Panc1 (cell line): ENCODE measurements around the gene KCNQ1. TPM values are rescaled to one million over a fixed set of nuclear protein-coding genes. Genes with fewer than 3 reads are reported as not detected.
"Not testable (repeated sequence)": the region's sequence is repeated elsewhere in the genome, so short reads cannot be mapped to it uniquely, and the experiment has no call there.

ENCODE experiments used
- ATAC-seq: fragments of 200-7000 bp; cut with Tn5 transposase; 2 replicates; pipeline ENCODE4 v1.9.1; 2020; ENCODE audit warnings: mild to moderate bottlenecking, moderate library complexity
- BruUV-seq: library from RNA; stranded (reverse); fragments of 400-500 nt; replicated peaks from 2 replicates; lab custom pipeline; 2021; lab: Mats Ljungman, UMichigan
- CTCF ChIA-PET: fragments of 300-600 bp; sonication (Branson Sonifier 250); formaldehyde crosslinking; loops from one replicate; lab custom pipeline; 2022; ENCODE audit warnings: antibody characterized with exemption; lab: Charles Lee
- POLR2A ChIA-PET: fragments of 300-600 bp; sonication (Branson Sonifier 250); formaldehyde crosslinking; loops from one replicate; lab custom pipeline; 2022; ENCODE audit warnings: antibody characterized with exemption; lab: Charles Lee
- DNase-seq: peaks from one replicate; pipeline ENCODE4 v3.0.0-alpha.2; 2010; ENCODE audit warnings: low read depth, low spot score
- H3K27ac ChIP-seq: 2 replicates; pipeline ENCODE4 v1.5.1; 2011; ENCODE audit warnings: mild to moderate bottlenecking, low read length, inconsistent platforms
- H3K27me3 ChIP-seq: fragments of 200-500 bp; sonication (Bioruptor generic); 2 replicates; pipeline ENCODE4 v1.6.0; 2014; ENCODE audit warnings: low read length, inconsistent platforms; ENCODE audit not compliant: control insufficient read depth, insufficient read depth
- H3K36me3 ChIP-seq: fragments of 200-500 bp; sonication (Bioruptor generic); 2 replicates; pipeline ENCODE4 v1.5.1; 2014; ENCODE audit warnings: inconsistent platforms, mild to moderate bottlenecking, low read length, moderate library complexity; ENCODE audit not compliant: control insufficient read depth, insufficient read depth
- H3K4me1 ChIP-seq: 2 replicates; pipeline ENCODE4 v1.5.1; 2011; ENCODE audit warnings: inconsistent platforms, mild to moderate bottlenecking, low read length, moderate library complexity; ENCODE audit not compliant: control insufficient read depth, insufficient read depth
- H3K4me3 ChIP-seq, 2 experiments: 2 replicates each; pipeline ENCODE4 v1.5.1; 2011 to 2012; ENCODE audit warnings: low read depth in 2 of 2, low read length in 2 of 2, mild to moderate bottlenecking in 2 of 2, inconsistent platforms in 1 of 2, moderate library complexity in 1 of 2
- H3K9me3 ChIP-seq: fragments of 200-500 bp; sonication (Bioruptor generic); 2 replicates; pipeline ENCODE4 v1.5.1; 2014; ENCODE audit warnings: low read depth, mild to moderate bottlenecking, inconsistent platforms, low read length, moderate library complexity; ENCODE audit not compliant: control insufficient read depth, insufficient read depth
- CTCF ChIP-seq: fragments of 450-650 bp; IDR thresholded peaks from 2 replicates; pipeline ENCODE4 v1.5.1; 2017; ENCODE audit warnings: mild to moderate bottlenecking
- POLR2AphosphoS5 ChIP-seq: IDR thresholded peaks from 2 replicates; pipeline ENCODE4 v1.6.1; 2012; ENCODE audit warnings: mild to moderate bottlenecking, low read depth, low read length, moderate library complexity
- REST ChIP-seq, 2 experiments: IDR thresholded peaks; 2 replicates each; pipeline ENCODE4 v1.6.1; 2011 to 2012; ENCODE audit warnings: low read depth in 2 of 2, control low read depth in 1 of 2, low read length in 1 of 2, mild to moderate bottlenecking in 1 of 2, moderate library complexity in 1 of 2; ENCODE audit not compliant: insufficient read depth in 1 of 2
- SIN3A ChIP-seq: IDR thresholded peaks from 2 replicates; pipeline ENCODE4 v1.6.1; 2012; ENCODE audit warnings: low read depth, mild to moderate bottlenecking, low read length, moderate library complexity, borderline replicate concordance; ENCODE audit not compliant: insufficient read depth
- TCF7L2 ChIP-seq: IDR thresholded peaks from 2 replicates; pipeline ENCODE4 v1.6.1; 2011; ENCODE audit warnings: mild to moderate bottlenecking, low read depth, low read length, inconsistent platforms
- in situ Hi-C: cut with HindIII; loops from 2 replicates; pipeline ENCODE4 v1.10.0; 2016; ENCODE audit warnings: low sequenced_read_pairs, low pct_unique_long_range_greater_than_20kb
- intact Hi-C: fragments of 100-400 bp; cut with micrococcal nuclease; formaldehyde crosslinking; loops from one replicate; pipeline ENCODE4 v1.10.0; 2022; ENCODE audit not compliant: unreplicated experiment
- total RNA-seq: library from RNA; stranded (reverse); gene quantifications from one replicate; pipeline ENCODE4 v1.2.1, GENCODE V29; 2021; ENCODE audit not compliant: unreplicated experiment

The KCNQ1 gene
- total RNA-seq, 1 experiment from 2014 or later, result 1.0 TPM

GRCh38 chr11:2488004-2488403 lies 43.2 kb downstream of the KCNQ1 start:
- no peaks in the 10 kb centered on the region for H3K4me1 ChIP-seq
- BruUV-seq, result no TSS peak
- ChIA-PET CTCF (no interaction called here), POLR2A (no interaction called here)
- in situ Hi-C loops (no loop called here), intact Hi-C loops (no loop called here)
- TF ChIP-seq SIN3A (no peak), REST (IDR thresholded peaks at IDR 0.05; ENCODE audit: insufficient read depth in 1 of 2, low read depth in 2 of 2, low read length in 1 of 2) (no peak)
- no peak for DNase-seq
- ATAC-seq, result no peak
- H3K27me3 ChIP-seq, result peaks cover 21% of the 10 kb centered on the region
- H3K4me3 ChIP-seq, result no peak overlapping the region
- no peak overlapping the region for H3K27ac ChIP-seq
- H3K9me3 ChIP-seq, result peaks cover 8% of the 10 kb centered on the region; the same call in 1 of the 2 replicates
- no peaks in the 10 kb centered on the region for H3K36me3 ChIP-seq

GRCh38 chr11:2489083-2489482 lies 44.3 kb downstream of the KCNQ1 start:
- DNase-seq, result no peak

DNA sequence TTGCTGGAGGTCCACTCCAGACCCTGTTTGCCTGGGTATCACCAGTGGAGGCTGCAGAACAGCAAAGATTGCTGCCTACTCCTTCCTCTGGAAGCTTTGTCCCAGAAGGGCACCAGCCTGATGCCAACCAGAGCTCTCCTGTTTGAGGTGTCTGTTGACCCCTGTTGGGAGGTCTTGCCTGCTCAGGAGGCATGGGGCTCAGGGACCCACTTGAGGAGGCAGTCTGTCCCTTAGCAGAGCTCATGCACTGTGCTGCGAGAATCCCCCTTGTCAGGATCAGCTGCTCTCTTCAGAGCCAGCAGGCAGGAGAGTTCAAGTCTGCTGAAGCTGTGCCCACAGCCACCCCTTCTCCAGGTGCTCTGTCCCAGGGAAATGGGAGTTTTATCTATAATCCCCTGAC lies 53.1 kb downstream of the KCNQ1 start:
- intact Hi-C loops, H3K9me3 ChIP-seq, POLR2A ChIA-PET, DNase-seq, H3K27ac ChIP-seq, ATAC-seq, BruUV-seq, CTCF ChIA-PET, H3K4me3 ChIP-seq, in situ Hi-C loops, H3K36me3 ChIP-seq, H3K4me1 ChIP-seq: not testable (repeated sequence)
- H3K27me3 ChIP-seq, result peaks cover 14% of the 10 kb centered on the region

More at GRCh38 chr11:2489083-2489482, 44.3 kb downstream of the KCNQ1 start:
- Histone ChIP-seq H3K4me1 (no peaks in the 10 kb centered on the region), H3K27me3 (peaks cover 11% of the 10 kb centered on the region), H3K36me3 (no peaks in the 10 kb centered on the region), H3K9me3 (peaks cover 8% of the 10 kb centered on the region; the same call in 1 of the 2 replicates), H3K27ac (no peak overlapping the region), H3K4me3 (no peak overlapping the region)
- intact Hi-C loops (no loop called here), in situ Hi-C loops (no loop called here)
- BruUV-seq, result no TSS peak
- TF ChIP-seq SIN3A, result no peak
- no peak for TF ChIP-seq TCF7L2
- no peak for TF ChIP-seq POLR2AphosphoS5
- TF ChIP-seq REST (IDR thresholded peaks at IDR 0.05; ENCODE audit: insufficient read depth in 1 of 2, low read depth in 2 of 2, low read length in 1 of 2), result no peak
- no peak for TF ChIP-seq CTCF
- CTCF ChIA-PET, result no interaction called here
- ATAC-seq, result no peak
- POLR2A ChIA-PET, result no interaction called here
